Measurements from ENCODE around the gene GPR141.

DNA sequence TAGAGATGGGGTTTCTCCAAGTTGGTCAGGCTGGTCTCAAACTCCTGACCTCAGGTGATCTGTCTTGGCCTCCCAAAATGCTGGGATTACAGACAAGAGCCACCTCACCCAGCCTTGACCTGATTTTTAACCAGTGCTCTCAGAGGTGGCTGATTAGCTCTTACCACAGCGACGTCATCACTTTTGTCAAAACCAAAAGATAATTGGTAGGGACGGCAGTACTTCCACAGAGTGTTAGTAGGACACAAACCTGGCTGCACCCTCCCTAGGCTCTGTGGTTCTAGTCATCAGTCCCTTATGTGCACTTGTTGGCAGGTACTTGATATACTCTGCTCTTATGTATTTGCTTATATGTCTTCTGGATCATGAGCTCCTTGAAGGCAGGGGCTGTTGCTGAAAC is 74.0 kb downstream of the GPR141 start:
- TF ChIP-seq, protein P1, sequence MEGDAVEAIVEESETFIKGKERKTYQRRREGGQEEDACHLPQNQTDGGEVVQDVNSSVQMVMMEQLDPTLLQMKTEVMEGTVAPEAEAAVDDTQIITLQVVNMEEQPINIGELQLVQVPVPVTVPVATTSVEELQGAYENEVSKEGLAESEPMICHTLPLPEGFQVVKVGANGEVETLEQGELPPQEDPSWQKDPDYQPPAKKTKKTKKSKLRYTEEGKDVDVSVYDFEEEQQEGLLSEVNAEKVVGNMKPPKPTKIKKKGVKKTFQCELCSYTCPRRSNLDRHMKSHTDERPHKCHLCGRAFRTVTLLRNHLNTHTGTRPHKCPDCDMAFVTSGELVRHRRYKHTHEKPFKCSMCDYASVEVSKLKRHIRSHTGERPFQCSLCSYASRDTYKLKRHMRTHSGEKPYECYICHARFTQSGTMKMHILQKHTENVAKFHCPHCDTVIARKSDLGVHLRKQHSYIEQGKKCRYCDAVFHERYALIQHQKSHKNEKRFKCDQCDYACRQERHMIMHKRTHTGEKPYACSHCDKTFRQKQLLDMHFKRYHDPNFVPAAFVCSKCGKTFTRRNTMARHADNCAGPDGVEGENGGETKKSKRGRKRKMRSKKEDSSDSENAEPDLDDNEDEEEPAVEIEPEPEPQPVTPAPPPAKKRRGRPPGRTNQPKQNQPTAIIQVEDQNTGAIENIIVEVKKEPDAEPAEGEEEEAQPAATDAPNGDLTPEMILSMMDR (IDR thresholded peaks at IDR 0.05): no peak
- TF ChIP-seq POLR2AphosphoS5 (IDR thresholded peaks at IDR 0.05) (no peak), EP300 (IDR thresholded peaks at IDR 0.05) (no peak), POLR2A (IDR thresholded peaks at IDR 0.05) (no peak)

Measured in suprapubic skin (tissue), 4 donors.